H9 (cell line): ENCODE results near the gene CD93. TPM values are rescaled to one million over a fixed set of nuclear protein-coding genes. Genes with fewer than 3 reads are reported as not detected.

Experiments used
- DNase-seq: peaks from one replicate; pipeline ENCODE4 v3.0.0-alpha.2; 2017
- H2AFZ ChIP-seq: one replicate; pipeline ENCODE4 v1.6.1; 2013; ENCODE audit warnings: mild to moderate bottlenecking, low read length, control low read depth, moderate library complexity
- H2AK5ac ChIP-seq: 2 replicates; pipeline ENCODE4 v1.6.1; 2013; ENCODE audit warnings: low read length, control low read depth, mixed read lengths; ENCODE audit not compliant: insufficient read length
- H2BK120ac ChIP-seq: one replicate; pipeline ENCODE4 v1.6.1; 2013; ENCODE audit warnings: low read depth, mild to moderate bottlenecking, low read length, control low read depth, inconsistent platforms; ENCODE audit not compliant: poor library complexity, severe bottlenecking
- H2BK12ac ChIP-seq: 2 replicates; pipeline ENCODE4 v1.6.1; 2013; ENCODE audit warnings: low read length, control low read depth, mixed read lengths, low read depth; ENCODE audit not compliant: insufficient read length
- H2BK15ac ChIP-seq: 2 replicates; pipeline ENCODE4 v1.6.1; 2013; ENCODE audit warnings: low read depth, low read length, control low read depth
- H2BK20ac ChIP-seq: one replicate; pipeline ENCODE4 v1.6.1; 2013; ENCODE audit warnings: low read depth, mild to moderate bottlenecking, low read length, control low read depth, inconsistent platforms; ENCODE audit not compliant: poor library complexity, severe bottlenecking
- H2BK5ac ChIP-seq: 2 replicates; pipeline ENCODE4 v1.6.1; 2013; ENCODE audit warnings: low read length, control low read depth, mixed read lengths; ENCODE audit not compliant: insufficient read length
- H3K14ac ChIP-seq: 2 replicates; pipeline ENCODE4 v1.6.1; 2013; ENCODE audit warnings: low read length, control low read depth; ENCODE audit not compliant: insufficient read depth
- H3K18ac ChIP-seq: 2 replicates; pipeline ENCODE4 v1.6.1; 2013; ENCODE audit warnings: low read depth, mild to moderate bottlenecking, mixed read lengths, low read length, control low read depth; ENCODE audit not compliant: insufficient read length
- H3K23ac ChIP-seq: 2 replicates; pipeline ENCODE4 v1.6.1; 2013; ENCODE audit warnings: low read length, control low read depth, mixed read lengths, low read depth; ENCODE audit not compliant: insufficient read length
- H3K23me2 ChIP-seq: 2 replicates; pipeline ENCODE4 v1.6.1; 2013; ENCODE audit warnings: low read depth, mild to moderate bottlenecking, mixed read lengths, low read length, control low read depth; ENCODE audit not compliant: insufficient read length, poor library complexity, severe bottlenecking
- H3K27ac ChIP-seq: 2 replicates; pipeline ENCODE4 v1.5.1; 2013; ENCODE audit warnings: low read length, control low read depth, mixed read lengths, low read depth; ENCODE audit not compliant: insufficient read length
- H3K27me3 ChIP-seq: 2 replicates; pipeline ENCODE4 v1.6.1; 2013; ENCODE audit warnings: low read length, control low read depth, inconsistent platforms; ENCODE audit not compliant: insufficient read depth
- H3K4ac ChIP-seq: 2 replicates; pipeline ENCODE4 v1.6.1; 2013; ENCODE audit warnings: low read depth, mild to moderate bottlenecking, control low read depth, inconsistent platforms, low read length, moderate library complexity
- H3K4me1 ChIP-seq: 2 replicates; pipeline ENCODE4 v1.6.1; 2013; ENCODE audit warnings: low read length, control low read depth, inconsistent platforms; ENCODE audit not compliant: insufficient read depth
- H3K4me2 ChIP-seq: 2 replicates; pipeline ENCODE4 v1.6.1; 2013; ENCODE audit warnings: low read length, control low read depth, mixed read lengths; ENCODE audit not compliant: insufficient read length, insufficient read depth
- H3K56ac ChIP-seq: 2 replicates; pipeline ENCODE4 v1.6.1; 2013; ENCODE audit warnings: low read depth, mild to moderate bottlenecking, mixed read lengths, low read length, control low read depth; ENCODE audit not compliant: insufficient read length
- H3K79me1 ChIP-seq: 2 replicates; pipeline ENCODE4 v1.6.1; 2013; ENCODE audit warnings: low read depth, mild to moderate bottlenecking, moderate library complexity, low read length, control low read depth, inconsistent platforms; ENCODE audit not compliant: insufficient read depth, poor library complexity, severe bottlenecking
- H3K79me2 ChIP-seq: 2 replicates; pipeline ENCODE4 v1.6.1; 2013; ENCODE audit warnings: low read length, control low read depth, inconsistent platforms; ENCODE audit not compliant: insufficient read depth
- H3K9ac ChIP-seq: 2 replicates; pipeline ENCODE4 v1.6.1; 2013; ENCODE audit warnings: low read length, control low read depth, mixed read lengths; ENCODE audit not compliant: insufficient read length; ENCODE audit errors: extremely low read depth
- H3K9me3 ChIP-seq: one replicate; pipeline ENCODE4 v1.6.1; 2013; ENCODE audit warnings: low read depth, low read length, inconsistent platforms; ENCODE audit not compliant: control insufficient read depth
- H3T11ph ChIP-seq: one replicate; pipeline ENCODE4 v1.6.1; 2013; ENCODE audit warnings: mild to moderate bottlenecking, low read length, control low read depth, inconsistent platforms
- H4K20me1 ChIP-seq: one replicate; pipeline ENCODE4 v1.6.1; 2013; ENCODE audit not compliant: control insufficient read depth, insufficient read length, insufficient read depth
- H4K5ac ChIP-seq: 2 replicates; pipeline ENCODE4 v1.6.1; 2013; ENCODE audit warnings: low read depth, mild to moderate bottlenecking, mixed read lengths, low read length, control low read depth; ENCODE audit not compliant: insufficient read length
- H4K8ac ChIP-seq: replicated peaks from 2 replicates; pipeline ENCODE4 v1.6.1; 2013; ENCODE audit warnings: low read length, control low read depth, mixed read lengths, low read depth; ENCODE audit not compliant: insufficient read length
- H4K91ac ChIP-seq: 2 replicates; pipeline ENCODE4 v1.6.1; 2013; ENCODE audit warnings: low read depth, mild to moderate bottlenecking, moderate library complexity, mixed read lengths, low read length, control low read depth; ENCODE audit not compliant: insufficient read length
- H3K27ac Mint-ChIP-seq, 3 experiments: 2 replicates in 2 of 3; 3 replicates in 1 of 3; pipeline ENCODE4 v1.8.0; 2020 to 2021; ENCODE audit warnings: mixed read lengths in 3 of 3, mild to moderate bottlenecking in 1 of 3, moderate library complexity in 1 of 3
- H3K27me3 Mint-ChIP-seq: 2 replicates; pipeline ENCODE4 v1.8.0; 2021; ENCODE audit warnings: low read depth, mild to moderate bottlenecking, moderate library complexity, mixed read lengths
- H3K36me3 Mint-ChIP-seq, 3 experiments: 2 replicates in 2 of 3; 3 replicates in 1 of 3; pipeline ENCODE4 v1.8.0; 2020 to 2021; ENCODE audit warnings: low read depth in 3 of 3, mixed read lengths in 3 of 3; ENCODE audit not compliant: insufficient read depth in 1 of 3
- H3K4me1 Mint-ChIP-seq, 2 experiments: 2 replicates each; pipeline ENCODE4 v1.8.0; 2020; ENCODE audit warnings: mixed read lengths in 2 of 2
- H3K4me3 Mint-ChIP-seq, 2 experiments: 2 replicates in 1 of 2; 3 replicates in 1 of 2; pipeline ENCODE4 v1.8.0; 2020 to 2021; ENCODE audit warnings: mild to moderate bottlenecking in 2 of 2, mixed read lengths in 2 of 2, moderate library complexity in 1 of 2
- H3K9me3 Mint-ChIP-seq, 2 experiments: 2 replicates in 1 of 2; 3 replicates in 1 of 2; pipeline ENCODE4 v1.8.0; 2020; ENCODE audit warnings: mild to moderate bottlenecking in 2 of 2, mixed read lengths in 2 of 2, moderate library complexity in 1 of 2
- CTCF ChIP-seq: fragments of 200-600 bp; sonication (generic); conservative IDR thresholded peaks from 3 replicates; pipeline ENCODE4 v1.8.0; 2021; ENCODE audit warnings: antibody characterized with exemption, mild to moderate bottlenecking
- WGBS: extraction: QIAGEN DNeasy Blood & Tissue Kit; methylation state at CpG from one replicate; pipeline ENCODE4 v1.1.7; 2013; ENCODE audit warnings: missing lambda C conversion rate, low lambda C conversion rate, mixed read lengths; ENCODE audit not compliant: insufficient read length; ENCODE audit errors: extremely low coverage; 5-methylcytosine and 5-hydroxymethylcytosine counted together
- total RNA-seq: library from RNA; stranded (reverse); gene quantifications from 2 replicates; pipeline ENCODE4 v1.2.1, GENCODE V29; 2021

The CD93 gene
- total RNA-seq, 1 experiment from 2014 or later: not detected

GRCh38 chr20:23101696-23102406 is 15.7 kb upstream of the CD93 start:
- Histone ChIP-seq H3K79me2 (no peaks in the 10 kb centered on the region), H2AK5ac (no peak overlapping the region), H3K27ac (no peak overlapping the region), H2BK5ac (no peak overlapping the region), H2AFZ (no peak overlapping the region), H3K4me2 (no peak overlapping the region), H3K4me1 (no peaks in the 10 kb centered on the region), H3K23me2 (no peaks in the 10 kb centered on the region), H2BK20ac (no peak overlapping the region), H2BK12ac (no peak overlapping the region), H3K14ac (no peak overlapping the region; the same call in 1 of the 2 replicates), H2BK15ac (no peak overlapping the region), H4K8ac (no peak overlapping the region), H4K5ac (no peak overlapping the region), H3T11ph (no peak overlapping the region), H4K20me1 (no peaks in the 10 kb centered on the region), H3K18ac (no peak overlapping the region), H3K79me1 (no peaks in the 10 kb centered on the region), H3K9ac (no peak overlapping the region), H3K23ac (no peak overlapping the region), H4K91ac (no peak overlapping the region), H3K56ac (no peak overlapping the region), H3K4ac (no peak overlapping the region), H3K27me3 (no peaks in the 10 kb centered on the region), H3K9me3 (no peaks in the 10 kb centered on the region), H2BK120ac (no peak overlapping the region)
- DNase-seq: no peak
- no peaks in the 10 kb centered on the region for H3K9me3 Mint-ChIP-seq
- no peak overlapping the region for H3K27ac Mint-ChIP-seq
- H3K27me3 Mint-ChIP-seq: peaks cover 4% of the 10 kb centered on the region; the same call in 1 of the 2 replicates
- H3K4me1 Mint-ChIP-seq: peaks cover 8 to 9% of the 10 kb centered on the region in 2 experiments; a peak in 3 of 4 replicates
- no peaks in the 10 kb centered on the region for H3K36me3 Mint-ChIP-seq
- WGBS: no CpG with 5 or more reads among the region's 5 CpGs
- TF ChIP-seq CTCF: no peak
- H3K4me3 Mint-ChIP-seq: no peak overlapping the region
